MCF 10A (cell line): ENCODE measurements around the gene PRRG4. TPM values are rescaled to one million over a fixed set of nuclear protein-coding genes. Genes with fewer than 3 reads are reported as not detected.

Experiments
- BruUV-seq: library from RNA; stranded (reverse); fragments of 400-500 nt; replicated peaks from 2 replicates; lab custom pipeline; 2021; lab: Mats Ljungman, UMichigan
- CTCF ChIA-PET: fragments of 300-600 bp; sonication (Branson Sonifier 250); formaldehyde crosslinking; extraction: SDS; loops from one replicate; lab custom pipeline; 2021; ENCODE audit warnings: antibody characterized with exemption, inconsistent platforms; lab: Yijun Ruan, JAX
- POLR2A ChIA-PET: fragments of 300-600, 350-650 bp; sonication (Branson Sonifier 250); formaldehyde crosslinking; extraction: SDS; loops from one replicate; lab custom pipeline; 2020; ENCODE audit warnings: antibody characterized with exemption, inconsistent platforms; lab: Yijun Ruan, JAX
- DNase-seq: peaks from one replicate; pipeline ENCODE4 v3.0.0-alpha.2; 2018; ENCODE audit not compliant: unreplicated experiment
- H3K27ac Mint-ChIP-seq: one replicate; pipeline ENCODE4 v1.8.0; 2022; ENCODE audit warnings: mild to moderate bottlenecking, low read depth, mixed read lengths; ENCODE audit not compliant: unreplicated experiment
- H3K27me3 Mint-ChIP-seq: one replicate; pipeline ENCODE4 v1.8.0; 2022; ENCODE audit warnings: mixed read lengths; ENCODE audit not compliant: insufficient read depth, unreplicated experiment
- H3K36me3 Mint-ChIP-seq: one replicate; pipeline ENCODE4 v1.8.0; 2022; ENCODE audit warnings: mild to moderate bottlenecking, moderate library complexity, mixed read lengths; ENCODE audit not compliant: insufficient read depth, unreplicated experiment
- H3K4me1 Mint-ChIP-seq: one replicate; pipeline ENCODE4 v1.8.0; 2022; ENCODE audit warnings: mixed read lengths; ENCODE audit not compliant: insufficient read depth, unreplicated experiment
- H3K4me3 Mint-ChIP-seq: one replicate; pipeline ENCODE4 v1.8.0; 2022; ENCODE audit warnings: mild to moderate bottlenecking, moderate library complexity, mixed read lengths; ENCODE audit not compliant: unreplicated experiment
- H3K9me3 Mint-ChIP-seq: one replicate; pipeline ENCODE4 v1.8.0; 2022; ENCODE audit warnings: mixed read lengths; ENCODE audit not compliant: unreplicated experiment
- CTCF ChIP-seq: fragments of 200-600 bp; IDR thresholded peaks from one replicate; pipeline ENCODE4 v1.8.0; 2022; ENCODE audit warnings: antibody characterized with exemption, mild to moderate bottlenecking; ENCODE audit not compliant: unreplicated experiment
- intact Hi-C: fragments of 100-400 bp; cut with micrococcal nuclease; formaldehyde crosslinking; loops from 2 replicates; pipeline ENCODE4 v1.14.1; 2022
- total RNA-seq: library from RNA; stranded (reverse); gene quantifications from 2 replicates; pipeline ENCODE4 v1.2.3, GENCODE V29; 2022

The PRRG4 gene
- total RNA-seq, 1 experiment from 2014 or later, result 1.1 TPM

- Mint-ChIP-seq H3K27me3 (no peaks in the 10 kb centered on the region), H3K9me3 (no peaks in the 10 kb centered on the region), H3K36me3 (no peaks in the 10 kb centered on the region), H3K27ac (no peak overlapping the region), H3K4me3 (no peak overlapping the region), H3K4me1 (no peaks in the 10 kb centered on the region)
- intact Hi-C loops, result no loop called here
- no TSS peak for BruUV-seq
- ChIA-PET POLR2A (no interaction called here), CTCF (interaction anchor here (0.6 kb wide), 1 partner anchor 1507 kb away, joined by 4 read pairs; no protein-coding TSS in a partner anchor)
- no peak for TF ChIP-seq CTCF
- peak; percentile 38 for DNase-seq
These were observed 40.9 kb downstream of the PRRG4 start for GRCh38 chr11:32870676-32871075.

- ChIA-PET CTCF (interaction anchor here (0.6 to 1.2 kb wide), 2 partner anchors 12 to 21 kb away, joined by 4 read pairs; no protein-coding TSS in a partner anchor), POLR2A (interaction anchor here (0.8 kb wide), 1 partner anchor 17 kb away, joined by 3 read pairs; no protein-coding TSS in a partner anchor)
- intact Hi-C loops, result no loop called here
- Mint-ChIP-seq H3K9me3 (no peaks in the 10 kb centered on the region), H3K4me1 (no peaks in the 10 kb centered on the region), H3K36me3 (no peaks in the 10 kb centered on the region), H3K27ac (no peak overlapping the region), H3K4me3 (no peak overlapping the region), H3K27me3 (no peaks in the 10 kb centered on the region)
- DNase-seq, result no peak
- no TSS peak for BruUV-seq
- TF ChIP-seq CTCF, result no peak
These were observed 44.4 kb downstream of the PRRG4 start for GRCh38 chr11:32874132-32874531.

GRCh38 chr11:32881286-32881685 is 51.6 kb downstream of the PRRG4 start:
- Mint-ChIP-seq H3K4me1 (peaks cover 7% of the 10 kb centered on the region), H3K4me3 (no peak overlapping the region), H3K36me3 (no peaks in the 10 kb centered on the region), H3K27ac (no peak overlapping the region), H3K27me3 (no peaks in the 10 kb centered on the region), H3K9me3 (no peaks in the 10 kb centered on the region)
- BruUV-seq, result no TSS peak
- intact Hi-C loops, result no loop called here
- ChIA-PET POLR2A (interaction anchor here (0.8 kb wide), 1 partner anchor 11 kb away, joined by 3 read pairs; the partner anchor contains the start of gene QSER1), CTCF (no interaction called here)
- TF ChIP-seq CTCF, result no peak
- peak; percentile 35 for DNase-seq

- BruUV-seq, result no TSS peak
- Mint-ChIP-seq H3K9me3 (no peaks in the 10 kb centered on the region), H3K36me3 (no peaks in the 10 kb centered on the region), H3K27ac (no peak overlapping the region), H3K27me3 (no peaks in the 10 kb centered on the region), H3K4me3 (no peak overlapping the region), H3K4me1 (peaks cover 7% of the 10 kb centered on the region)
- DNase-seq, result no peak
- POLR2A ChIA-PET, result interaction anchor here (0.7 to 0.9 kb wide), 2 partner anchors 9 to 12 kb away, joined by 3 to 4 read pairs; partner anchors contain the start of gene QSER1
- intact Hi-C loops, result no loop called here
- CTCF ChIA-PET, result interaction anchor here (0.6 to 1.9 kb wide), 3 partner anchors 9 to 41 kb away, joined by 3 to 9 read pairs (median 3); partner anchors contain the start of gene QSER1
- no peak for TF ChIP-seq CTCF
These were observed 53.7 kb downstream of the PRRG4 start for GRCh38 chr11:32883421-32883820.
